SU-DHL-6 (cell line): ENCODE data around the gene KDM6A.

ENCODE experiments used
- H2AFZ ChIP-seq: fragments of 200-600 bp; sonication (generic); 2 replicates; pipeline ENCODE4 v1.6.1; 2014; ENCODE audit warnings: low read depth, mild to moderate bottlenecking, moderate library complexity, mixed read lengths, antibody characterized with exemption, low read length; ENCODE audit not compliant: severe bottlenecking
- H3F3A ChIP-seq: fragments of 200-600 bp; shearing (Covaris generic); 2 replicates; pipeline ENCODE4 v1.6.0; 2016; ENCODE audit warnings: antibody characterized with exemption, mild to moderate bottlenecking; ENCODE audit not compliant: insufficient read depth
- H3K27ac ChIP-seq: fragments of 200-600 bp; sonication (generic); 2 replicates; pipeline ENCODE4 v1.5.1; 2016; ENCODE audit warnings: low read depth, mild to moderate bottlenecking, low read length, moderate library complexity, mixed read lengths
- H3K27me3 ChIP-seq: fragments of 200-600 bp; sonication (generic), shearing (Covaris generic); 2 replicates; pipeline ENCODE4 v1.6.0; 2014; ENCODE audit warnings: mild to moderate bottlenecking, low read length
- H3K36me3 ChIP-seq: fragments of 200-600 bp; sonication (generic); 2 replicates; pipeline ENCODE4 v1.6.1; 2014; ENCODE audit warnings: mild to moderate bottlenecking, low read length, mixed read lengths
- H3K4me2 ChIP-seq: fragments of 300-600, 200-600 bp; shearing (Covaris generic), sonication (generic); 2 replicates; pipeline ENCODE4 v1.6.0; 2014; ENCODE audit warnings: low read length, low read depth, mild to moderate bottlenecking; ENCODE audit not compliant: poor library complexity, severe bottlenecking
- H3K4me3 ChIP-seq: fragments of 200-600 bp; sonication (generic); 2 replicates; pipeline ENCODE4 v1.5.1; 2014; ENCODE audit warnings: antibody characterized with exemption, low read length, mild to moderate bottlenecking, mixed read lengths; ENCODE audit not compliant: insufficient read depth, poor library complexity, severe bottlenecking
- H3K79me2 ChIP-seq: fragments of 200-600 bp; sonication (generic); 2 replicates; pipeline ENCODE4 v1.6.1; 2014; ENCODE audit warnings: mild to moderate bottlenecking, low read length, moderate library complexity; ENCODE audit not compliant: insufficient read depth
- H3K9ac ChIP-seq: fragments of 200-600 bp; sonication (generic); 2 replicates; pipeline ENCODE4 v1.7.0; 2014; ENCODE audit warnings: mild to moderate bottlenecking, low read length
- H3K9me2 ChIP-seq: fragments of 200-600 bp; sonication (generic); replicated peaks from 2 replicates; pipeline ENCODE4 v1.6.1; 2014; ENCODE audit warnings: low read length; ENCODE audit not compliant: insufficient read depth
- H3K9me3 ChIP-seq: fragments of 200-600 bp; sonication (generic); 2 replicates; pipeline ENCODE4 v1.6.1; 2014; ENCODE audit warnings: low read length, mixed read lengths; ENCODE audit not compliant: insufficient read depth
- H4K20me1 ChIP-seq: fragments of 200-600 bp; sonication (generic); 2 replicates; pipeline ENCODE4 v1.6.1; 2014; ENCODE audit warnings: low read depth, mild to moderate bottlenecking, antibody characterized with exemption, low read length, moderate library complexity, mixed read lengths
- EZH2phosphoT487 ChIP-seq: fragments of 200-600 bp; sonication (generic), shearing (Covaris generic); conservative IDR thresholded peaks from 2 replicates; pipeline ENCODE4 v1.6.1; 2018; ENCODE audit warnings: mild to moderate bottlenecking, antibody characterized with exemption, low read length, moderate library complexity, mixed read lengths
- TF ChIP-seq, protein P1 (sequence below): fragments of 200-600 bp; sonication (generic); IDR thresholded peaks from one replicate; pipeline ENCODE4 v1.5.1; 2017; ENCODE audit warnings: antibody characterized with exemption, mild to moderate bottlenecking, low read length, moderate library complexity; ENCODE audit not compliant: insufficient read depth, poor library complexity, severe bottlenecking

KDM6A gene

GRCh38 chrX:44971674-44972073 lies 98.7 kb downstream of the KDM6A start:
- no peak overlapping the region for H2AFZ ChIP-seq
- H3K9me2 ChIP-seq, result no peaks in the 10 kb centered on the region
- H3K36me3 ChIP-seq, result peaks cover 11% of the 10 kb centered on the region; the same call in 1 of the 2 replicates
- H3K27me3 ChIP-seq, result no peaks in the 10 kb centered on the region
- H3K9ac ChIP-seq, result no peak overlapping the region
- no peaks in the 10 kb centered on the region for H3K9me3 ChIP-seq
- no peak overlapping the region for H3K4me3 ChIP-seq
- no peak overlapping the region for H3K4me2 ChIP-seq
- H3F3A ChIP-seq, result no peaks in the 10 kb centered on the region
- peaks cover 54% of the 10 kb centered on the region; the same call in 1 of the 2 replicates for H3K79me2 ChIP-seq
- no peaks in the 10 kb centered on the region for H4K20me1 ChIP-seq
- TF ChIP-seq EZH2phosphoT487, result no peak
- TF ChIP-seq, protein P1, sequence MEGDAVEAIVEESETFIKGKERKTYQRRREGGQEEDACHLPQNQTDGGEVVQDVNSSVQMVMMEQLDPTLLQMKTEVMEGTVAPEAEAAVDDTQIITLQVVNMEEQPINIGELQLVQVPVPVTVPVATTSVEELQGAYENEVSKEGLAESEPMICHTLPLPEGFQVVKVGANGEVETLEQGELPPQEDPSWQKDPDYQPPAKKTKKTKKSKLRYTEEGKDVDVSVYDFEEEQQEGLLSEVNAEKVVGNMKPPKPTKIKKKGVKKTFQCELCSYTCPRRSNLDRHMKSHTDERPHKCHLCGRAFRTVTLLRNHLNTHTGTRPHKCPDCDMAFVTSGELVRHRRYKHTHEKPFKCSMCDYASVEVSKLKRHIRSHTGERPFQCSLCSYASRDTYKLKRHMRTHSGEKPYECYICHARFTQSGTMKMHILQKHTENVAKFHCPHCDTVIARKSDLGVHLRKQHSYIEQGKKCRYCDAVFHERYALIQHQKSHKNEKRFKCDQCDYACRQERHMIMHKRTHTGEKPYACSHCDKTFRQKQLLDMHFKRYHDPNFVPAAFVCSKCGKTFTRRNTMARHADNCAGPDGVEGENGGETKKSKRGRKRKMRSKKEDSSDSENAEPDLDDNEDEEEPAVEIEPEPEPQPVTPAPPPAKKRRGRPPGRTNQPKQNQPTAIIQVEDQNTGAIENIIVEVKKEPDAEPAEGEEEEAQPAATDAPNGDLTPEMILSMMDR, result no peak
- no peak overlapping the region for H3K27ac ChIP-seq

GRCh38 chrX:44972132-44972531 lies 99.1 kb downstream of the KDM6A start:
- Histone ChIP-seq H3K79me2 (peaks cover 53% of the 10 kb centered on the region; the same call in 1 of the 2 replicates), H3F3A (no peaks in the 10 kb centered on the region), H3K9ac (no peak overlapping the region), H3K27me3 (no peaks in the 10 kb centered on the region), H3K9me3 (no peaks in the 10 kb centered on the region), H2AFZ (no peak overlapping the region), H3K4me3 (no peak overlapping the region), H3K27ac (no peak overlapping the region), H3K36me3 (peaks cover 11% of the 10 kb centered on the region; the same call in 1 of the 2 replicates), H3K9me2 (no peaks in the 10 kb centered on the region), H3K4me2 (no peak overlapping the region), H4K20me1 (no peaks in the 10 kb centered on the region)
- TF ChIP-seq, protein P1, result no peak
- TF ChIP-seq EZH2phosphoT487, result no peak

DNA sequence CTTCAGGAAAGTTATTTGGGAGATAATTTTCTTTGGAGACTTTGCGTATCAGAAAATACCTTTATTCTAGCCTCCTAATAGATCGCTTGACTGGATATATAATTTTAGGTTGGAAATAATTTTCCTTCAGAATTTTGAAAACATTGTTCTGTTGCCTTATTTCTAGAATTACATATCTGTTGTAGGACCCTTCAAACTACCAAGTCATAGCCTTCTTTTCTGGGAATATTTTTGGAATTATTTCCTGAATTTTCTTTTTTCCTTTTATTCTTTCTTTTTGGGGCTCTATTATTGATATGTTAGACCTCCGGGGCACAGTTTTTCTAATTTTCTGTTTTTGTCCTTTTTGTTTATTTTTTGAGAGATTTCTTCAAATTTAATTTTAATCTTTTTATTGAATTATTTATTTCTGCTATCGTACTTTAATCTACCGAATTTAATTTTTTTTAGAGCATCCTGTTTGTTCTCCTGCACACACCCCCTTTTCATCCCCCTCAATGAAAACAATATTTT lies 100.5 kb downstream of the KDM6A start:
- no peak overlapping the region for H2AFZ ChIP-seq
- peaks cover 39% of the 10 kb centered on the region; the same call in 1 of the 2 replicates for H3K79me2 ChIP-seq
- H3K9me3 ChIP-seq, result no peaks in the 10 kb centered on the region
- no peaks in the 10 kb centered on the region for H3K27me3 ChIP-seq
- H4K20me1 ChIP-seq, result no peaks in the 10 kb centered on the region
- H3K4me3 ChIP-seq, result no peak overlapping the region
- no peak overlapping the region for H3K9ac ChIP-seq
- H3K4me2 ChIP-seq, result no peak overlapping the region
- H3K36me3 ChIP-seq, result peaks cover 11% of the 10 kb centered on the region; the same call in 1 of the 2 replicates
- H3F3A ChIP-seq, result no peaks in the 10 kb centered on the region
- H3K9me2 ChIP-seq, result no peaks in the 10 kb centered on the region
- TF ChIP-seq EZH2phosphoT487, result no peak
- TF ChIP-seq, protein P1, result no peak
- no peak overlapping the region for H3K27ac ChIP-seq
